Subcutaneous abdominal adipose tissue (tissue), 5 donors: Measurements from ENCODE around the gene PLCB2.

Source experiments
- H3K27ac ChIP-seq: one replicate; pipeline ENCODE4 v1.7.0; 2013; ENCODE audit warnings: low read depth, mild to moderate bottlenecking, inconsistent platforms, low read length, moderate library complexity
- H3K27me3 ChIP-seq, 5 donors: one replicate each; pipeline ENCODE4 v1.7.0; 2013; ENCODE audit warnings: low read length in 5 of 5, inconsistent platforms in 1 of 5; ENCODE audit not compliant: control insufficient read depth in 5 of 5, insufficient read depth in 4 of 5
- H3K36me3 ChIP-seq, 5 donors: one replicate each; pipeline ENCODE4 v1.7.0; 2013; ENCODE audit warnings: low read length in 5 of 5; ENCODE audit not compliant: control insufficient read depth in 5 of 5, insufficient read depth in 5 of 5
- H3K4me1 ChIP-seq, 5 donors: one replicate each; pipeline ENCODE4 v1.7.0; 2013; ENCODE audit warnings: low read length in 5 of 5, mild to moderate bottlenecking in 3 of 5, moderate library complexity in 1 of 5; ENCODE audit not compliant: control insufficient read depth in 5 of 5, insufficient read depth in 5 of 5
- H3K4me3 ChIP-seq, 5 donors: one replicate each; pipeline ENCODE4 v1.7.0; 2013; ENCODE audit warnings: low read length in 5 of 5, low read depth in 1 of 5
- H3K9ac ChIP-seq, 5 donors: one replicate each; pipeline ENCODE4 v1.7.0; 2013; ENCODE audit warnings: low read length in 5 of 5, mild to moderate bottlenecking in 4 of 5, moderate library complexity in 3 of 5
- H3K9me3 ChIP-seq, 5 donors: one replicate each; pipeline ENCODE4 v1.7.0; 2013; ENCODE audit warnings: low read length in 5 of 5; ENCODE audit not compliant: control insufficient read depth in 5 of 5
- donor health status: healthy.
- donor health status: healthy.
- donor health status: healthy.
- donor health status: healthy.
- donor health status: healthy.

Gene PLCB2

DNA sequence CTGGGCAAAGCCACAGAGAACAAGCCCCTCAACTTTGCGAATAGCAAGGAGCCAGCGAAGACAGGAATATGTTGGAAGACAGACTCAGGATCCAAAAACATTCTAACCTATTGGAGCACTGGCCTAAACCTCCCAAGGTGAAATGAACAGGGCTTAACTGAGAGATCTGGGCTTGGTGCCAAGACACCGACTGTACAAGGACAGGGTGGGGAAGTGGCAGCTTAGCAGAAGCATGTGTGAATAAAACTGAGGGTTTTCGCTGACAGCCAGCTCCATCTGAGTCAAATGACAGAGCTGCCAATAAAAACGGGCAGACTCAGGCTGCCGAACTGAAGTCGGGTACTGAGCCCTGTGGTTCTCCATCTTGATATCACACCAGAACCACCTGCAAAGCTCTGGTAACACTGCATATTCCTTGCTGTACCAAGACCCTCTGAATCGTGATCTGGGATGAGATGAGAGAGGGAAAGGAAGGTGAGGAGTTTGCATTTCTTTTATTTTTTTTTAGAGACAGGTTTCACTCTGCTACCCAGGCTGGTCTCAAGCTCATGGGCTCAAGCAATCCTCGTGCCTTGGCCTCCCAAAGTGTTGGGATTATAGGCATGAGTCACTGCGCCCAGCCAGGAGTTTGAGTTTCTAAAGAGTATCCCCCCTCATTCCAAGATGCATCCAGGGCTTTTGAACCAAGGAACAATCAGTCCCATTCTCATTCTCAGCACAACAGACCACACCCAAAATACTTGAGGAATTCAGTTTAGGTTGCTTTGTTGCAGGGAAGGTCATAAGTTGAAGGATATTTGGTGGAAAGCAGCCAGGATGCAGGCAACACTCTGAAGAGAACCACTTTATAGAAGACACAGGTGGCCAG is 6.0 kb upstream of the PLCB2 start:
- Histone ChIP-seq H3K4me1 (peaks cover 0 to 13% (median 4%) of the 10 kb centered on the region in 5 donors), H3K9me3 (no peaks in the 10 kb centered on the region), H3K36me3 (no peaks in the 10 kb centered on the region), H3K27me3 (peaks cover 6 to 14% (median 10%) of the 10 kb centered on the region in 5 donors), H3K9ac (no peak overlapping the region), H3K27ac (no peak overlapping the region), H3K4me3 (no peak overlapping the region)

DNA sequence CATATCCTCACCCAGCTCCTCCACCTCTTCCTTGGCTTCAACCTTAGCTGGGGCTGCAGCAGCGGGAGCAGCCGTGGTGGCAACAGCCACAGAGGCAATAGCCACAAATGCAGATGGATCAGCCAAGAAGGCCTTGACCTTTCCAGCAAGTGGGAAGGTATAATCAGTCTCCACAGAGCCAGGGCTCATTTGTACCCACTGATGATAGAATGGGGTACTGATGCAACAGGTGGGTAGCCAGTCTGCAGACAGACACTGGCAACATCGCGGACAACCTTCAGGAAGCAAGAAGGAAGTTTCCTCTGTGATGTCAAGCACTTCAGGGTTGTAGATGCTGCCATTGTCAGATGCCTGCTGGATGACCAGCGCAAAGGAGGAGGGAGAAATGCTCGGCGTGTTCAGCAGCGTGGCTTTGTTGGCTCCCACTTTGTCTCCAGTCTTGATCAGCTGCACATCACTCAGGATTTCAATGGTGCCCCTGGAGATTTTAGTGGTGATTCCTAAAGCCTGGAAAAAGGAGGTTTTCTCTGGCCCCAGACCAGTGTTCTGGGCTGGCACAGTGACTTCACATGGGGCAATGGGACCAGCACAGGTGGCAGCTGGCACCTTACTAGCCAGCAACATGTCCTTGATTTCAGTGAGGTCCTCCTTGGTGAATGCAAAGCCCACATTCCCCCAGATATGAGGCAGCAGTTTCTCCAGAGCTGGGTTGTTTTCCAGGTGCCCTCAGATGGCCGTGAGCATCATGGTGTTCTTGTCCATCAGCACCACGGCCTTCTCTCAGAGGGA is 4.8 kb upstream of the PLCB2 start:
- Histone ChIP-seq H3K27ac (no peak overlapping the region), H3K4me3 (no peak overlapping the region), H3K27me3 (peaks cover 6 to 14% (median 10%) of the 10 kb centered on the region in 5 donors), H3K9me3 (no peaks in the 10 kb centered on the region), H3K36me3 (no peaks in the 10 kb centered on the region), H3K9ac (no peak overlapping the region), H3K4me1 (peaks cover 0 to 14% (median 4%) of the 10 kb centered on the region in 5 donors)

DNA sequence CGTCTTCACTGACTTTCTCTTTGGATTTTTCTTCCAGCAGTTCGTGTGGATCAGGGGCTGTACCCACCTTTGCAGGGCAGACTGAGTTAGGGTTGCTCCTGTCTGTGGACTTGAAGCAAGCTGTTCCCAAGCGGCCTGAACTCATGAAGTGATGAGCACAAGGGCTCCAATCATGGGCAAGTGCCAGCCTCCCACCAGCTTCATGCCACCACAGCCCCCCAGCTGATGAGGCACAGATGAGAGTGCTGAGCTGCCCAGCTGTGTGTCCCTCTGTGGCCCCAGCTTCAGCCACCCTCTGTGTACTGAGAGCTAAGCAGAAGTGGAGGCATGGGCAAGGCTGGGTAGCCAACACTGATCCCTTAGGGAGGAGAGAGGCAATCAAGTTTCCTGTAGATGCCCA is 3.3 kb upstream of the PLCB2 start:
- Histone ChIP-seq H3K27ac (no peak overlapping the region), H3K9me3 (no peaks in the 10 kb centered on the region), H3K36me3 (no peaks in the 10 kb centered on the region), H3K9ac (no peak overlapping the region), H3K4me1 (peaks cover 0 to 22% (median 4%) of the 10 kb centered on the region in 5 donors), H3K27me3 (peaks cover 6 to 14% (median 10%) of the 10 kb centered on the region in 5 donors), H3K4me3 (no peak overlapping the region)

DNA sequence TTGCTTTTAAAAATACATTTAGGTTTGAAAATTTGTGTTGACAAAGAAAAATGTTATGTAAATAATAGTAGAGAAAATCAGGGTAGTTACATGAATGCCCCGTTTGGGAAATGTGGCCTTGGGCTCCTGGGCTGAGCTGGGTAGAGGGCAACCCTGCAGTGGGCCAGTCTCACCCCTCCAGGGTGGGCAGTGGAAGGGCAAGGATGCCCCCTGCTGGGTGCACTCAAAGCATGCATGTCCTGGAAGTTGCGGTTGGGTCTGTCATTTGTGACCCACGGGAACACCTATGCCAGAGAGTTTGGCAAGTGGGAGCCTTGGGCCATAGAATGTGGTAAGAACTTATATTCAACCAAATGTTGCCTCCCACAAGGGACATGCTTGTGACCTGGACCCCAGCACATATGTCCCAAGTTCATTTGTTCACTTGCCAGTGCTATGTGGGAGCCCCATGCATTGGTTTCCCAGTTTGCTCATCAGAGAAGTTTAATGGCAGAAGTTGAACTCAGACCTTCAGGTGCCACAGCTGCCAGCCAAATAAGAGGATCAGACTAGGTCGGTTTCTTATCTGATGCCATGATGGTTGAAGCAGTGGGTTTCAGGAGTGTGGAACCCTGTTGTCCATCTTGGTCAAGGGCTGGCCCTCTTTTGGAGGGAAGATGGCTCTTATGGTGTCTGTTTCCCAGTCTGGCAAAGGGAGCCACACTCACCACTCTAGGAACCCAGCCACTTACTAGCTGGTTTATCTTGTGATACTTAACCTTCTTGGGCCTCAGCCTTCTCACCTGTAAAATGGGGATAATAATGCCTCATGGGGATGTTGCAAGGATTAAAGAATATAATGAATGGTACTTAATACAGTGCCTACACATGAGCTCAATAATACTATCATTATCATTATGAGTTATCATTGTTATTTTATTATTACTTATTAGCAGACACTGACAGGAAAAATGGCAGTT is 2.5 kb upstream of the PLCB2 start:
- H3K4me3 ChIP-seq, result no peak overlapping the region
- no peaks in the 10 kb centered on the region for H3K9me3 ChIP-seq
- H3K27ac ChIP-seq, result no peak overlapping the region
- H3K27me3 ChIP-seq, result peaks cover 4 to 14% (median 6%) of the 10 kb centered on the region in 5 donors
- peaks cover 0 to 27% (median 4%) of the 10 kb centered on the region in 5 donors for H3K4me1 ChIP-seq
- H3K36me3 ChIP-seq, result no peaks in the 10 kb centered on the region
- H3K9ac ChIP-seq, result no peak overlapping the region

DNA sequence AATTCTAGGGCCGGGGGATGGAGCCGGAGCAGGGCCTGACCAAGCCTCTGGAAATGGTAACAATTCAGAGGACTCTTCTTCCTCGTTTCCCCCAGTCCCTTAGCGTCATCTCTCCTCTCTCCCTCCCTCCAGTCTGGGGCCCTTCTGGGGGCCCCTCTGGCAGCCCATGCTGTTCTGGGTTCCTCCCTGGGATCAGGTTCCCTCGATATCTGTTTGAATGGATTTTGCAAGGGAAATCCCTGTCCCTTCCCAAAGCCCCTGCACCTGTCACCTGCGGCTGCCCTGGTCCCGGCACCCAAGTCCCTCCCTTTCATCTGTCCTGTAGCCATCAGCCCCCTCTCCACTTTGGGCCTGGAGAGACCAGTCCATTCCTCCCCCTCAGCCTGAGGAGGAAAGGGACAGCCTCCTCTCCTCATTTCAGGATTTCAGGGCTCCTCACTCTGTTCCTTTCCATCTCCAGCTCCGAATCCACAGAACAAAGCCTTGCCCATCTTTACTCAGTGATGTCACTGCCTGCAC is 1.7 kb upstream of the PLCB2 start:
- Histone ChIP-seq H3K27me3 (peaks cover 4 to 14% (median 6%) of the 10 kb centered on the region in 5 donors), H3K9ac (no peak overlapping the region), H3K4me3 (no peak overlapping the region), H3K27ac (no peak overlapping the region), H3K4me1 (peaks cover 0 to 27% (median 4%) of the 10 kb centered on the region in 5 donors), H3K9me3 (no peaks in the 10 kb centered on the region), H3K36me3 (no peaks in the 10 kb centered on the region)

DNA sequence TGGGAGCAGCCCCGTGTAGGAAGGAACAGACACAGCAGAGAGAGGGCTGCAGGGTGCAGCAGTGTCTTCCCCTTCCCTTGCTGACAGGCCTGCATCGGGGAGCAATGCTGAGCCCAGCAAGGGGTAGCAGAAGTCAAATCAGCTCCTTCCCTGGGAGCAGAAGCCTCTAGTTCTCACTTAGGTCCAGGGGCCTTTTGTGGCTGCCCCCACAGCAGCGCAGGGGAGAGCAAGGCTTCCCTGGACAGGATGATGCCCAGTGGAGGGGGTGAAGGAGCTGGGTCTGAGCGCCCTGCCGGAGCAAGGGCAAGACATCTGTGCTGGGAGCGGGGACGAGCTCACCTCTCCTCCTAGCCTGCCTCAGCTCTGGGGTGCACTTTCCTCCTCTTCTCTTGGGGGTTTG is 827 bp downstream of the PLCB2 start:
- Histone ChIP-seq H3K4me3 (peak overlapping the region; percentile 31 to 59 (median 43)), H3K9ac (peak overlapping the region in 3 of 5 donors; percentile 12 to 46 (median 23)), H3K4me1 (peaks cover 0 to 20% (median 4%) of the 10 kb centered on the region in 5 donors), H3K36me3 (peaks cover 0 to 11% (median 0%) of the 10 kb centered on the region in 5 donors), H3K27me3 (peaks cover 0 to 9% (median 3%) of the 10 kb centered on the region in 5 donors), H3K27ac (no peak overlapping the region), H3K9me3 (no peaks in the 10 kb centered on the region)

DNA sequence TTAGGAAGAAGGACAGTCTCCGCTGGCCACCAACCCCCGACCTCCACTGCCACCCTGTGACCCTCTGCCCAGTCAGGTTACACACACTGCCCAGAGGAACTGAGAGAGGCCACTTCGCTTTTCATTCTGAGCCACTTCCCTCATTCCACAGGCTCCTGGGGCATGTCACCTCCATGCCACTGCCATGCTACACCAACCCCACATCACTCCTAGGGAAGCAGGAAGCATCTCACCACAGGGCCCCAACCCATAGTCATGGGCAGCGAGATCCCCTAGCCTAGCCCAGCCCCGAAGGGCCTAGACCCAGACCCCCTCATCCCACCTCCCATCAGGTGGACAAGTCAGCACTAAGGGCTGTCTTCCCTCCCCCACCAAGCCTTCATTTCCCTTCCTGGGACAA is 1.4 kb downstream of the PLCB2 start:
- Histone ChIP-seq H3K27me3 (peaks cover 0 to 9% (median 3%) of the 10 kb centered on the region in 5 donors), H3K36me3 (peaks cover 0 to 13% (median 0%) of the 10 kb centered on the region in 5 donors), H3K27ac (no peak overlapping the region), H3K4me1 (peaks cover 0 to 26% (median 4%) of the 10 kb centered on the region in 5 donors), H3K9ac (peak overlapping the region in 1 of 5 donors; percentile 12), H3K4me3 (peak overlapping the region in 3 of 5 donors; percentile 31 to 59 (median 51)), H3K9me3 (no peaks in the 10 kb centered on the region)

DNA sequence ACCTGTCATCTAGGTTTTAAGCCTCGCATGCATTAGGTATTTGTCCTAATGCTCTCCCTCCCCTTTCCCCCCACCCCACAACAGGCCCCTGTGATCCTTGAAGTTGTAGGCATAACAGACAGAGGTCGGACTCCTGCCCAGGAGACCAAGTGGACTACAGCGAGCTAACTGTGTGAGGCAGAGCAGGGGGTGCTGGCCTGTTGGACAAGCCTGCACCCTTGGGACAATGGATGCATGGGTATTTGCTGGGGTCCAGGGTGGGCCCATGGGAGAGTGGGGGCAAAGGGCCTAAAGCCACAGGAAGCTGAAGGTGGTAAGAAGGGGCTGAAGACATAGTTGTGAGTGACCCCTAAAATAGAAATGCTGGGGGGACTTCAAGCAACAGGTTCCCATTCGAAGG is 2.5 kb downstream of the PLCB2 start:
- Histone ChIP-seq H3K4me1 (peaks cover 0 to 32% (median 4%) of the 10 kb centered on the region in 5 donors), H3K36me3 (peaks cover 0 to 16% (median 0%) of the 10 kb centered on the region in 5 donors), H3K27me3 (peaks cover 0 to 11% (median 2%) of the 10 kb centered on the region in 5 donors), H3K4me3 (no peak overlapping the region), H3K27ac (no peak overlapping the region), H3K9me3 (peaks cover 0 to 7% (median 4%) of the 10 kb centered on the region in 5 donors), H3K9ac (no peak overlapping the region)

DNA sequence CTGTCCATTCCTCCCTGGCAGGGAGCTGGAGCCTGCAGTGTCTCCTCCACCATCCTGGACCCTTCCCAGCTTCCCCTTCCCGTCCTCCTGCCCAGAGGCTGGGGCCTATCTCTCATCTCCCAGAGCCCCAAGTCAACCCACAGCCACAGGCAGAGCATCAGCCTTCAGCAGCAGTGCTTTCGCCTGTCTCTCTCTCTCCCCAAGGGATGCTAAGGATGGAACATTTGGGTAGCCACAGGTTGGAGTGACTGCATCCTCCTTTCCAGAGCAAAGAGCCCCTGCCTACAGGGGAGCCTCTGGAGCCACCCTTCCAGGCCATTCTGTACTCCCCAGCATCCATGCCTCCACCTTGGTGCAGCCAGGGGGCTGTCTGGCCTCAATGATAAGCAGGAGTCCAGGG is 4.2 kb downstream of the PLCB2 start:
- no peak overlapping the region for H3K27ac ChIP-seq
- peaks cover 0 to 24% (median 2%) of the 10 kb centered on the region in 5 donors for H3K4me1 ChIP-seq
- peaks cover 0 to 20% (median 0%) of the 10 kb centered on the region in 5 donors for H3K36me3 ChIP-seq
- H3K9ac ChIP-seq, result no peak overlapping the region
- no peak overlapping the region for H3K4me3 ChIP-seq
- peaks cover 0 to 5% (median 2%) of the 10 kb centered on the region in 5 donors for H3K27me3 ChIP-seq
- H3K9me3 ChIP-seq, result peaks cover 4 to 12% (median 5%) of the 10 kb centered on the region in 5 donors
